H1 (cell line): ENCODE results near the gene RIN1. TPM values are rescaled to one million over a fixed set of nuclear protein-coding genes. Genes with fewer than 3 reads are reported as not detected.

ENCODE experiments used
- CTCF ChIA-PET: fragments of 300-600 bp; sonication (Branson Sonifier 250); formaldehyde crosslinking; loops from one replicate; lab custom pipeline; 2021; ENCODE audit not compliant: partially characterized antibody; lab: Charles Lee
- POLR2A ChIA-PET: fragments of 300-600 bp; sonication (Branson Sonifier 250); formaldehyde crosslinking; loops from one replicate; lab custom pipeline; 2021; ENCODE audit warnings: inconsistent platforms; ENCODE audit not compliant: partially characterized antibody; lab: Charles Lee
- DNase-seq, 2 experiments: peaks; one replicate each; pipeline versions ENCODE4 v3.0.0 to v3.0.0-alpha.2; 2010 to 2022; ENCODE audit warnings: low spot score in 2 of 2, low read depth in 1 of 2, mixed read lengths in 1 of 2
- FAIRE-seq: peaks from 2 replicates; lab custom pipeline; 2011; peaks lifted over from hg19 to GRCh38; lab: Jason Lieb, UNC
- H2AFZ ChIP-seq: 2 replicates; pipeline ENCODE4 v1.8.1; 2012; ENCODE audit warnings: low read length, inconsistent platforms
- H2AK5ac ChIP-seq: 2 replicates; pipeline ENCODE4 v1.6.1; 2013; ENCODE audit warnings: low read depth, low read length
- H2BK120ac ChIP-seq: replicated peaks from 2 replicates; pipeline ENCODE3; 2013; ENCODE audit warnings: low read depth, low read length, inconsistent platforms
- H2BK12ac ChIP-seq: 2 replicates; pipeline ENCODE4 v1.6.1; 2013; ENCODE audit warnings: low read depth, low read length
- H2BK15ac ChIP-seq: 2 replicates; pipeline ENCODE4 v1.6.1; 2013; ENCODE audit warnings: low read length
- H2BK20ac ChIP-seq: 2 replicates; pipeline ENCODE4 v1.6.1; 2013; ENCODE audit warnings: low read length
- H2BK5ac ChIP-seq: 2 replicates; pipeline ENCODE4 v1.6.1; 2013; ENCODE audit warnings: low read depth, low read length
- H3K14ac ChIP-seq: 2 replicates; pipeline ENCODE4 v1.6.1; 2013; ENCODE audit warnings: inconsistent platforms; ENCODE audit not compliant: insufficient read length
- H3K18ac ChIP-seq: 2 replicates; pipeline ENCODE4 v1.6.1; 2013; ENCODE audit warnings: low read length; ENCODE audit errors: extremely low read depth
- H3K23ac ChIP-seq: 2 replicates; pipeline ENCODE4 v1.6.1; 2013; ENCODE audit warnings: inconsistent platforms; ENCODE audit not compliant: insufficient read length
- H3K23me2 ChIP-seq: 2 replicates; pipeline ENCODE4 v1.6.1; 2013; ENCODE audit warnings: low read depth, low read length
- H3K27ac ChIP-seq: 2 replicates; pipeline ENCODE4 v1.6.1; 2011; ENCODE audit warnings: low read depth, low read length, inconsistent platforms
- H3K27me3 ChIP-seq, 4 experiments: replicated peaks in 1 of 4; 1 replicate in 1 of 4; 2 replicates in 3 of 4; pipeline versions ENCODE4 v1.6.1 to v1.8.1; 2011 to 2013; ENCODE audit warnings: low read length in 3 of 4, mild to moderate bottlenecking in 3 of 4, inconsistent platforms in 2 of 4, mixed read lengths in 2 of 4, moderate library complexity in 1 of 4; ENCODE audit not compliant: control insufficient read depth in 3 of 4, insufficient read depth in 3 of 4; ENCODE audit errors: extremely low read depth in 1 of 4
- H3K36me3 ChIP-seq, 4 experiments: 2 replicates each; pipeline versions ENCODE4 v1.6.1 to v1.8.1; 2011 to 2013; ENCODE audit warnings: mild to moderate bottlenecking in 4 of 4, low read length in 3 of 4, moderate library complexity in 2 of 4, control low read depth in 1 of 4, inconsistent platforms in 1 of 4; ENCODE audit not compliant: insufficient read depth in 4 of 4, control insufficient read depth in 2 of 4
- H3K4ac ChIP-seq: replicated peaks from 2 replicates; pipeline ENCODE3; 2013; ENCODE audit warnings: low read length, low read depth, mixed read lengths, inconsistent platforms; ENCODE audit not compliant: insufficient read length
- H3K4me1 ChIP-seq, 4 experiments: replicated peaks in 1 of 4; 1 replicate in 1 of 4; 2 replicates in 3 of 4; pipeline versions ENCODE4 v1.6.1 to v1.8.1; 2011 to 2013; ENCODE audit warnings: low read length in 3 of 4, inconsistent platforms in 2 of 4, mixed read lengths in 1 of 4; ENCODE audit not compliant: insufficient read depth in 4 of 4, control insufficient read depth in 3 of 4
- H3K4me2 ChIP-seq, 2 experiments: 2 replicates each; pipeline versions ENCODE4 v1.6.1 to v1.8.1; 2011 to 2013; ENCODE audit warnings: low read depth in 2 of 2, low read length in 2 of 2, control low read depth in 1 of 2, inconsistent platforms in 1 of 2, mild to moderate bottlenecking in 1 of 2; ENCODE audit not compliant: insufficient read depth in 1 of 2
- H3K4me3 ChIP-seq, 4 experiments: fragments of 200-600, 300-600 bp in 1 of 4; sonication (generic), shearing (Covaris generic), sonication (Bioruptor Twin) in 1 of 4; 2 replicates each; pipeline versions ENCODE4 v1.5.1 to v1.8.1; 2011 to 2016; ENCODE audit warnings: low read length in 4 of 4, low read depth in 3 of 4, control low read depth in 2 of 4, inconsistent platforms in 2 of 4, mild to moderate bottlenecking in 2 of 4, mixed read lengths in 1 of 4, moderate library complexity in 1 of 4; ENCODE audit not compliant: insufficient read depth in 2 of 4; ENCODE audit errors: extremely low read depth in 1 of 4
- H3K56ac ChIP-seq: replicated peaks from 2 replicates; pipeline ENCODE3; 2013; ENCODE audit warnings: low read depth, mild to moderate bottlenecking, mixed read lengths, low read length, inconsistent platforms; ENCODE audit not compliant: insufficient read length
- H3K79me1 ChIP-seq: 2 replicates; pipeline ENCODE4 v1.6.1; 2013; ENCODE audit warnings: low read depth, low read length, control low read depth
- H3K79me2 ChIP-seq, 2 experiments: 2 replicates each; pipeline versions ENCODE4 v1.6.1 to v1.8.1; 2012 to 2013; ENCODE audit warnings: low read length in 2 of 2, mild to moderate bottlenecking in 2 of 2, inconsistent platforms in 1 of 2; ENCODE audit not compliant: insufficient read depth in 2 of 2, control insufficient read depth in 1 of 2
- H3K9ac ChIP-seq, 4 experiments: replicated peaks in 1 of 4; 1 replicate in 1 of 4; 2 replicates in 3 of 4; pipeline versions ENCODE4 v1.6.1 to v1.8.1; 2011 to 2013; ENCODE audit warnings: low read depth in 3 of 4, low read length in 3 of 4, control low read depth in 2 of 4, mild to moderate bottlenecking in 2 of 4, moderate library complexity in 2 of 4, inconsistent platforms in 1 of 4; ENCODE audit errors: extremely low read depth in 1 of 4
- H3K9me3 ChIP-seq, 2 experiments: 2 replicates each; pipeline versions ENCODE4 v1.6.1 to v1.8.1; 2012 to 2013; ENCODE audit warnings: mild to moderate bottlenecking in 2 of 2, moderate library complexity in 2 of 2, control low read depth in 1 of 2, inconsistent platforms in 1 of 2, low read depth in 1 of 2, low read length in 1 of 2, mixed read lengths in 1 of 2; ENCODE audit not compliant: insufficient read depth in 2 of 2
- H4K20me1 ChIP-seq, 2 experiments: replicated peaks in 1 of 2; 2 replicates each; pipeline versions ENCODE3 to v1.8.1; 2011 to 2013; ENCODE audit warnings: inconsistent platforms in 2 of 2, low read length in 2 of 2, mild to moderate bottlenecking in 1 of 2; ENCODE audit not compliant: insufficient read depth in 2 of 2, control insufficient read depth in 1 of 2
- H4K5ac ChIP-seq: 2 replicates; pipeline ENCODE4 v1.6.1; 2013; ENCODE audit warnings: low read length, low read depth, mixed read lengths, inconsistent platforms; ENCODE audit not compliant: insufficient read length
- H4K8ac ChIP-seq: 2 replicates; pipeline ENCODE4 v1.8.0; 2013; ENCODE audit warnings: mild to moderate bottlenecking, moderate library complexity, low read length, inconsistent platforms; ENCODE audit not compliant: insufficient read depth; ENCODE audit errors: extremely low read depth
- H4K91ac ChIP-seq: replicated peaks from 2 replicates; pipeline ENCODE3; 2013; ENCODE audit warnings: low read length, mixed read lengths, inconsistent platforms; ENCODE audit not compliant: insufficient read length
- WGBS, 2 experiments: shearing (Covaris generic) in 1 of 2; methylation state at CpG; one replicate each; pipeline versions ENCODE4 v1.1.6 to v1.1.7; 2013 to 2015; ENCODE audit warnings: low lambda C conversion rate in 2 of 2, mixed read lengths in 2 of 2, inconsistent platforms in 1 of 2, low coverage in 1 of 2, missing lambda C conversion rate in 1 of 2; ENCODE audit not compliant: insufficient replicate concordance in 2 of 2, insufficient coverage in 1 of 2, insufficient read length in 1 of 2; ENCODE audit errors: extremely low coverage in 1 of 2, missing lambda C conversion rate in 1 of 2; 5-methylcytosine and 5-hydroxymethylcytosine counted together
- polyA plus RNA-seq, 7 experiments: library from polyadenylated mRNA; depleted of rRNA in 3 of 7; stranded (reverse) in 5 of 7; unstranded in 2 of 7; fragments of >200 nt in 5 of 7; fragments of 200-250 nt in 2 of 7; gene quantifications; 1 replicate in 5 of 7; 2 replicates in 1 of 7; 4 replicates in 1 of 7; pipeline versions ENCODE4 v1.2.1 to v1.2.3, GENCODE V29; 2011 to 2013; ENCODE audit warnings: missing spikeins in 2 of 7, mixed read lengths in 2 of 7
- total RNA-seq: library from RNA; stranded (reverse); fragmentation: NEBNext Ultra II Directional; extraction: Animal tissue kit (Norgen Biotek cat#: 25700); gene quantifications from 2 replicates; pipeline ENCODE4 v1.2.1, GENCODE V29; 2021

RIN1 gene
- total and polyA plus RNA-seq, 2 of the 8 experiments (the other 6 are each of a cell fraction or from before 2014, with no cell fraction given) = 2.5 to 5.4 TPM

GRCh38 chr11:66343176-66343575 lies 6.9 kb upstream of the RIN1 start:
- peaks cover 0 to 12% (median 9%) of the 10 kb centered on the region in 4 experiments; a peak in 6 of 7 replicates for H3K4me1 ChIP-seq
- H2BK15ac ChIP-seq = no peak overlapping the region
- H2BK5ac ChIP-seq = no peak overlapping the region
- H4K91ac ChIP-seq = no peak overlapping the region
- no peak overlapping the region for H4K5ac ChIP-seq
- H3K4me2 ChIP-seq = no peak overlapping the region
- H4K20me1 ChIP-seq = peaks cover 3 to 8% of the 10 kb centered on the region in 2 experiments
- no peak overlapping the region for H2BK20ac ChIP-seq
- H4K8ac ChIP-seq = no peak overlapping the region
- H3K23ac ChIP-seq = no peak overlapping the region
- WGBS, 2 experiments = 90% methylated on average over 8 of the region's 8 CpGs; no CpG with 5 or more reads in 1 of the 2 experiments
- H3K56ac ChIP-seq = no peak overlapping the region
- DNase-seq (no peak), FAIRE-seq (no peak)
- no peak overlapping the region for H3K4ac ChIP-seq
- no peak overlapping the region for H2BK120ac ChIP-seq
- H3K27me3 ChIP-seq = peaks cover 0 to 2% (median 0%) of the 10 kb centered on the region in 4 experiments; a peak in 3 of 7 replicates
- H3K9me3 ChIP-seq = no peaks in the 10 kb centered on the region
- no peak overlapping the region for H3K18ac ChIP-seq
- H3K23me2 ChIP-seq = peaks cover 20% of the 10 kb centered on the region
- H3K79me1 ChIP-seq = peaks cover 3% of the 10 kb centered on the region
- peaks cover 6 to 12% (median 9%) of the 10 kb centered on the region in 4 experiments; a peak in 4 of 8 replicates for H3K36me3 ChIP-seq
- no peak overlapping the region for H2AFZ ChIP-seq
- H3K9ac ChIP-seq = no peak overlapping the region
- no peak overlapping the region for H3K14ac ChIP-seq
- H3K27ac ChIP-seq = no peak overlapping the region
- no peak overlapping the region for H2AK5ac ChIP-seq
- ChIA-PET POLR2A (interaction anchor here (0.8 to 28.7 kb wide), 7 partner anchors 25 to 85 kb away, joined by 3 to 487 read pairs (median 5); partner anchors contain the start of gene SLC29A2), CTCF (interaction anchor here (1.0 to 2.5 kb wide), 7 partner anchors 22 to 121 kb away, joined by 3 to 20 read pairs (median 4); no protein-coding TSS in a partner anchor)
- H3K4me3 ChIP-seq = no peak overlapping the region
- peaks cover 0 to 14% of the 10 kb centered on the region in 2 experiments; a peak in 2 of 4 replicates for H3K79me2 ChIP-seq
- H2BK12ac ChIP-seq = no peak overlapping the region
